ENCODE measurements around the gene THSD7A. TPM values are rescaled to one million over a fixed set of nuclear protein-coding genes. Genes with fewer than 3 reads are reported as not detected.

THSD7A gene
- total RNA-seq, 1 donor from 2014 or later = 38.8 TPM

DNA sequence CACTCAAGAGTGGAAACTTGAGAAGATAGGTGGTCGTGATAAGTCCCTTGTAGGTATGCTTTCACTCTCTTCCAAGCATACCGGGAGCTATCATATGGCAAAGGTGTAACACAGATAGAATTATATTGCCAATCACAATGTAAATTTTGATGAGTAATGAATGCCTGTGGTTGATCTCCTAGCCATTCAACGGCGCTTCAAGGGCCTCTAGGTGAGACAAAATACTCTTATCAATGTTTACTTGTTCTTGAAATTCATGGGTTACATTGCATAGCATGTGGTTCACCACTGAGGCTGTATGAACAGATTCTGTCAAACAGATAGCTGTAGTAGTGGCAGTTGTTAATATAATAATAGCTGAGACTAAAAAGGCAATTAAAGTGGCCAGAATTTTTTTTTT lies 82.4 kb downstream of the THSD7A start:
- DNase-seq = no peak

DNA sequence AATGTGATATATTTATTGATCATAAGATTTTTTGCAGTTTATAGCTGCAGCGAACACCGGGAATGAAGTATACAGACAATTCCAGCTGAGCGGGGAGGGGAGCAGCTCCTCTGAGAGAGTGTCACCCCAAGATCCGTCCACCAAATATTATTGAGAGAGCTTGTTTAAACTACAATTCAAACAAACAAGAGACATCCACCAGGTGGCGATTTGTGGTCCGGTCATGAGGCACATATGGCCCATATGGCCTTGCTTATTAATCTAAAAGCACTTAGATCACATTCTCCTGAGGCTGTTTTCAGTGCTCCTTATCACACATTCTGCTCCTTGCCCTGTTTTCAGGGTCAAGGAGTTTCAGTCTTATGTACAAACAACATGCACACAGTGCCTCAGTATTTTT lies 83.1 kb downstream of the THSD7A start:
- DNase-seq = no peak

DNA sequence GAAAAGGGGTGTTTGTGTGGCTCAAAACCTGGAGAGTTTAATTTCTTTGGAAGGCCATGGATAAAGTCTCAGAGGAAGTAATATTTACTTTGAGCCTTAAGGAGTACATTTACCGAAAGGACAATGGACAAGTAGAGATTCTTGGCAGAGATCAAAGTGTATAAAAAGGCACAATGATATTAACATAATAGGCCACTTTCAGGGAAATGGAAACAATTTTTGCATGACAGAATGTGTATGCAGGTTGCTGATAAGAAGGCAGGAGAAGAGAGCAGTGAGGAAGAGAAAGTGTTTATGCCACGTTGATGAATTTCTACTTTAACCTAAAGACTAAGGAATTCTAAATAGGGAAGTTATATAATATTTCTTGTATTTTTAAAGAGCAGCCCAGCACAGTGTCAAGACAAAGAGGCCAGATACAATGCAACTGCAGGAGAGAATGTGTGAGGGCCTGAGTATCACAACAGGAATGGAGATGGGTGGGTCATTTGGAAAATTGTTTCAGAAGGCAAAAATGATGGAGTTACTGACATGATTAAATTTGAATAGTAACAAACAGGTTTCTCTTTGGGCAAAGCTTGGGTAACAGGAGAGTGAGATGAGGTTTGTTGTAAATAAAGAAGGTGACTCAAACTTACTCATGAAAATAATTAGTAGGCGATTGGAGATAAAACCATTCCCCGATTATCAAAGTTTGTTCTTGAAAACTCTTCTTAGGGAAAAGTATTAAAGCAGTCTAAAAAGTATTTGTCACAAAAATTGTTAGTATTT lies 84.1 kb downstream of the THSD7A start:
- peak; percentile 72 for DNase-seq

DNA sequence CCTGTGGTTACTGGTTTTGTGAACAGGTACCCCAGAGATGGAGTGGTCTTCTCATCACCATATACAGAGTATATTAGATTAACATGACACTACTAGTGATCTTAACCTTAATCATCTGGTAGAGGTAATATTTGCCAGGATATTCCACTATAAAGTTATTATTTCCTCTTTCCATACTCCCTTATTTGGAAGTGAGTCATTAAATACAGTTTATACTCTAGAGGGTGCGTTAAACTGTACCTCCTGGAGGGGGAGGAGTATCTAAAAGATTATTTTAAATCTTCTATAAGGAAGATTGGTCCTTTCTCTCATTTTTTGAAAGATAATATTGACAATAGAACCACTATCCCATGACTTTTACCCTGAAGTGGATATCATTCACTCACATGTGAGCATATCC lies 85.4 kb downstream of the THSD7A start:
- no peak for DNase-seq

DNA sequence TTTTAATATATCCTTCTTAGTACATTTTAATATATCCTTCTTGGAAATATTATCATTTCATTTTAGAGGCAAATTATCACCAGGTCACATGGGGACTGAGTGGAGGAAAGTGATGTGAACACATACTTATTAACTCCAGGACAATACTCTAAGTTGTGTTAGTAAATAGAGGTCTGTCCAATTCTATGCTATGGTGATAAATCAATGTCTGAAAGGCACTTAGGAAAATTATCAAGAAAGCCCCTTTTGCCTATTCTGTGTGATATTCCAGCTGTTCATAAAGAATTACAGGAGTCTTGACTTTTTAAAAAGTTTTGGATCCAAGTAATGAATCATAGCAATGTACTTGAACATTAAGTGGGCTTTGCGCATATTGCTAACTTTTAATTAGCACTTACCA lies 88.5 kb downstream of the THSD7A start:
- no peak for DNase-seq

DNA sequence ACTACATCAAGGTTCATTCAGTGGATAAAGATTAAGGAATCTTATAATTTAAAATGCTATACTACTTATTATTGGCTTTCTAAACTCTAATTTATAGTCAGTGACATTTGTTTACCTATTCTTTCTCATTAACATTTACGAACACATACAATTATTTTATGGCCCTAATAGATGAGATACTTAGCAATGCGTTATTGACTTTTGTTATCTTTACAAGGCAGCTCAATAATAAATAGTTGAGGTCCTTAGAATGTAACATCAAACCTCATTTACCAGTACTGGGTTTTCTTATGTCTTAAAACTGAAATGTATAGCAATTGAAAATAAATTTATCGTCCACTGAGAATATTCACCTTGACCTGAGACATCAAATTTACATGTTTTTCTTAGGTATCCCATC lies 89.0 kb downstream of the THSD7A start:
- DNase-seq = no peak

DNA sequence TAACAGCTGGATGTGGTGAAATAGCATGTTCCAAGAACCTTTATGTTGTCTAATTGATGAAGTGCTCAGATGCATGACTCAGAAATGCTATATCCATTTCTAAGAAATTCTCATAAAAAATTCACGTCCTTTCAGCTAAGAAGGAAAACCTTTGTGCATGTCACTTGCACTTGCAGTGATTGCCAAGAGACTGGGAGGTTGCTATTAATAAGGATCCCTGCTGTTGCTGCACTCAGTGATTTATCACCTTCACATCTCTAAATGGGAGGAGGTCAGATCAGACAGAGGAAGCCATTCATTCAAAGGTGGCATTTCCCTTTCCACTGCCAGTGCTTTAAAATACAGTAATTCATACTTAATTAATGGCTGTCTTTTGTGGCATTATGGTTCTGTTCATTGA lies 89.5 kb downstream of the THSD7A start:
- DNase-seq = peak; percentile 65

DNA sequence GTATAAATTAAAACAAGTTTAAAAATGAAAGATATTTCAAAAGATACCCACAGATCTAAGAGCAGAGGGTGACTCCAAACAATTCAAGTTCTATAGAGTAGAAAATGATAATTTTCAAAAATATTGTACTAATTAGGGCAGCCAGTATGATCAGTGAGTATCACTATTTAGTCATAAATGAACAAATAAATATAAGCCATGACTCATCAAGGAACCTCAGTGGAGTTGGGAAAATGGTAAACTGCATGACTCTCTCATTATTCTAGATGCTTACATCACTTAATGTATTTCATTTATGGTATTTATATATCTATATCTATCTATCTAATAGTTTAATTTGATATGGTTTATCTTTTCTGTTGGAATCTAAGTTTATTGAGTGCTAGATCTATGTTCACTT lies 94.3 kb downstream of the THSD7A start:
- DNase-seq = no peak

DNA sequence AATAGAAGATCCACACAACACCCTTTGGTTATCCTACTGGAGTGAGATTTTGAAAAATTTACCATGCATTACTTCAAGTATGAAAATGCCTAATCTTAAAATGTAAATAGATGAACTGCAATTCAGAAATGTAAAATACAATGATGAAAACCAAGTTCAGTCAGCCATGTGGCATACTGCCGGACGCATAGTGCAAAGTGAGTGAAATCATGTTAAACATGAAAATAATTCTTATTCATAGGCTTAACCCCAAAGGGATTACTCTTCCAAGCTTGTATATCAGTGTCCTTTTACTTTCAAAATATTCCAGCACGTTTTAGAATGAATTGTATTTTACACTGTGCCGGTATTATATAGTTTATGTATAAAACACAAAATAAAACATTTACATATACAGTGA lies 99.8 kb downstream of the THSD7A start:
- no peak for DNase-seq

DNA sequence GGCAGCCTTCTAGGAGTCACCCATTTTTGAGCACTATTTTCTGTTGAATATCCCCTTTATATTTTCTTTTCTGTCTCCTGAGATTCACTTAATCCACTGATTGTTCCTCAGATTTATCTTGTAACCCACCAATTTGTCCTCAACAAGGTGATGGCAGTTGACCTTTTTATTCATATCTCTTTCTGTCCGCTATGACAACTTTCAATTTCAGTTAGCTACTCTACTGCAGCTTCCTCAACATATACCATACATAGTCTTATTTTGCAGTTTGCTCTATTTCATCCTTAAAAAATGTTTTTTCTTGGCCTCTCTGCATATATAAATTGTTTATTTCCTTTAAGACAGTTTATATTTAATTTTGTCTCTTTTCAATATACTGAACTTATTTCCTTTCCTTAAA lies 101.3 kb downstream of the THSD7A start:
- DNase-seq = no peak

DNA sequence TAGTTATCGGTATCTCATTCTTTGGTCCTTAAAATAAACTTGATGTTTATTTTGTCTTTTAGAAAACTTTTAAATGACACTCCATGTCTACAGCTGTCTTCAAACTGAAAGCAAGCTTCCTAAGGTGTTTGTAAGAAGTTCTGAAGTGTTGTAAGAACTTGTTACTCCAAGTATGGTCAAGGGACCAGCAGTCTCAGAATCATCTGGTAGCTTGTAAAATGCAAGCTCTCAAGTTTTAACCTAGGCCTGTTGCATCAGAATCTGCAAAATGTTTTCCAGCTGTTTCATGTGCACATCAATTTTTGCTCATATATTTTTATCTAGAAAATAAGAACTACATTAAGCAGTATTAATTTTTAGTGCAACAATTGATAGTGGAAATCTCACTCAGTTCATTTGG lies 104.1 kb downstream of the THSD7A start:
- DNase-seq = no peak

DNA sequence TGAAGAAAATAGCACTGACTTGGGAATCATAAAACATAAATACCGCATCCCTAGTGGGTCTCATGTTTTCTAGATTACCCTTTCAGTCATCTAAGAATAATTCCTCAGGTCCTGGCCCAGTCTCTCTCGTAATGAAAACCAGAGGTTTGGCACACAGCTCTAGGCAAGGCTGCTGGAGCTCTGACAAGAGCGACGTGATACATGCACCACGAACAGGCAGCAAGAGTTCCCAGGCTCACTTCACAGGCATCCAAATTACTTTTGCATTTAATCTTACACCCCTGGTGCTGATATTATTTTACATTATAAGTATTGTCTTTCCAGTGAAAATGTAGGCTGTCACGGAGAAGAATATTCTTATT lies 105.2 kb downstream of the THSD7A start:
- no peak for DNase-seq

DNA sequence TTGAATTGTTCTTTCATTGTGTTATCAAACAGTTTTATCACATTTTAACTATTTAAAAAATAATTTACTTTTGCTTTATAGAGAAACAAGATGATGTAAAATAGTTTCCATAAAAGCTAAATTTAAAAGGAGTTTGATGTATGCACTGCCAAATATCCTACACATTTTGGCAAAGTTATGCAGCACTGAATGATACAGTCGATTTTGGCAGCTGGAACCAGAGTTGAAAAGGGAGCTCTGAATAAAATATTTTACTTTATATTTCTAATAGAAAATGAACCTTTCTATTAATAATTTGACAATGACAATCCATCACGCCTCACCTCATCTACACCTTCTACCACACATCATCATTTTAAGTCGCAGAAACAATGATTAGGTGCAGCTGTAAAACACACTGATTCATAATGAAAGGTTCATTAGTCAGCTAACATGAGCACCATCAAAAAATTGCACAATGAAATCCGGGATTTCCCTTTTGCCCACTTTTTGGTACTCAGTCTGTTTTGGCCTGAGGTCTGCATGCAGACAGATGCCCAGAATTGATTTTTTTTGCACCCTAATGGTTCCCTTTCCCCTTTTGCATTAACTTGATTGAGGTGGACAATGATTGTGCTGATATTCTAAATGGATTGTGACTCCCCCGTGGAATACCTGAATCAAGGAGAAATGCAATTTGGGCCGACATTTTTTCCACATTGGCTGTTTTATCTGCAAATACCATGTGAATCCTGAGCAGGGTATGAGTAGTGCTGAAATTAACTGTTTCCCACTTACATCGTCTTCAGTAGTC lies 105.8 kb downstream of the THSD7A start:
- DNase-seq = no peak

DNA sequence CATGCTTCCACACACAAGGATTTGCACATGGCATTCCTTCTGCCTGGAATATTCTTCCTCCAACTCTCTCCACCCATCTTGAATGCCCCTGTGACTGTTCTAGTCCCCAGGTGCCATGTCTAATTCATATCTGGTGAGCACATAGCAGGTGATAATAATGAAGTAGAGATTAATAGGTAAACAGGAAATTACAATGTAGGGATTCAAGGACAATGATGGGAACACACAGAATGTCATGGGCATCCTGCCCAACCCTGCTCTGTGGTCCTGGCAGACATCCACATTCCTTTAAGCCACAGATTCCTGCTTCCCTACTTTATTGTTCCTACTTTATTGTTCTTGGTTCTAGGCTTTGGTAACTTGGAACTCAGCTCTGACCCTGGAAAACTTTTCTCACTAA lies 115.8 kb downstream of the THSD7A start:
- peak; percentile 99 for DNase-seq

DNA sequence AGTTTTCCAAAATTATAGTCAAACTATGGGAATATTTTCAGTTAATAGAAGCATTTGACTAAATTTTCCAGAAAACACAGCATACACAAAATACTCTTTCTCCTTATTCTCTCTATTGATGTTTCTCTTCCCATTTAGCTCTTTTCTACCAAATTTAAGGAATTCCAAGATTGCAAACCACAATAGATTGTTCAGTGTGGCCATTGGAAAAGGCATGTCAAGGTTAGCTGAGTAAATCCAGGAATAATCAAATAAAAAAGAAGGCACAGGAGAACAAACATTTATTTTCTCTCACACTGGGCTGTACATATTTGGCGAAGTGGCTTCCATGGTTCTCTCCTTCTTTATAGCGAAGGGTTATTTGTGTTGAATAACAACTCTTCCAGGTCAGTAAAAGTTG lies 117.3 kb downstream of the THSD7A start:
- no peak for DNase-seq

DNA sequence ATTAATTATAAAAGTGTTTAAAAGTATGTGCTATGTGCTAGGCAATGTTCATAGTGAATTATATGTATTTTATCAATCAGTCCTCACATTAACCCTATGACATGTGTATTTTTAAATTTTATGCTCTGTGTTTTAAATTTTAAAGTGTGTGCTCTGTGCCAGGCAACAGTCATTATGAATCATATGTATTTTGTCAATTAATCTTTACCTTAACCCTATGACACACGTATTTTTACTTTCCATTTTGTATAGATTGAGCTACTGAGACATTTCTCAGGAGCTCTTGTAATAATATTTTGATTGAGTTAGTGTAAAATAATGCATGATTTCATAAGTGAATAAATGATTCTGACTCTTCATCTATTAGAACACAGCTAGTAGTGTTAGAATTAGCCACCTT lies 117.8 kb downstream of the THSD7A start:
- DNase-seq = peak; percentile 36

DNA sequence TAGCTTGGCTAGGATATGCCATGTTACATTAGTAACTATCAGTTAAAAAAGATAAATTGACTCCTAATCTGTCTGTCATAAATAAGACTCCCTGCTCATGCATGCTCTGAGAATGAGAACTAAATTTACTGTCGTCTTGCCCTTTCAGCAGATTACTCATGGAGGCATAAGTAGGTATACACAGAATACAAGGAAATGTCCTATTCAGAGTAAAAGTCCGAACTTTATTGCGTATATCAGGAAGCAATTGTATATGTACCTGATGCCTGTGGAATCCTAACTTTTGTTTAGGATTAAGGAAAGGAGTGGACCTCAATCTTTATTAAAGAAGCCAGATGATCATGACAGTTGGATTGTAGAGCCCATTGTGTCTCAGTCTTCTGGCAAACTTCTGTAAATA lies 118.6 kb downstream of the THSD7A start:
- peak; percentile 36 for DNase-seq

DNA sequence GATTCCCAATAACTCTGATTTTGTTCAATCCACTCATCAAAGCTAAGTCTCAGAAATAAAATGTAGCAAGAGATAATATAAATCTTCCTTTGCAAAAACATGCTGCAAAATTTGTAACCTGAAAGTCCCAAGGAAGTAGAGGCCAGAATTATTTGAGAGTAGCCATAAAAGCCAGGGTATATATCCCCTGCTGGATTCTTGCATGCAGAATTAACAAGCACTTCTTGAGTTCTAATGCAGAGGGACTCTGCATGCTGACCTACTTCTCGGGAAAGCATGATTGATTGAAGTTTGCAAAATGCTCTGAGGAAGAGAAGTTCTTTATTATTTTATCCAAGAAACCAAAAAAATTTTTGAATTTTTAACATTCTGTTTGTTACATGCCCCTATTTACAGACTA lies 121.6 kb downstream of the THSD7A start:
- DNase-seq = no peak

DNA sequence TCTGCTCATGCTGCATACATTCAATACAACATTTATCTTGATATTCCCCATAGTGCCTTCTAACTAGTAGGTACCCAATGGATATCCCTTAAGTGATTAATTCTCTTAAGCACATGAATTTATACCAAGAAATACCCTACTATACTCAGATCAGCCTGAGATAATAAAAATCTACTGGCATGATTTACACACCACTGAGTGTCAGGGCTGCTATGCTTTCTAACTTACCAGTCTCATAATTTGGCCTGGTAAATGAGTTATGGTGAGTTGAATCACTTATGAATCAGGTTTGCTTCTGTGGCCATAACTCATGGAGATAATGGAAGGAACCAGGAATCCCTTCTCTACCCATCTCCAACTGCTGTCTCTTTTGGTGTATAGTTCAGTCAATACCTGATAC lies 122.8 kb downstream of the THSD7A start:
- no peak for DNase-seq

DNA sequence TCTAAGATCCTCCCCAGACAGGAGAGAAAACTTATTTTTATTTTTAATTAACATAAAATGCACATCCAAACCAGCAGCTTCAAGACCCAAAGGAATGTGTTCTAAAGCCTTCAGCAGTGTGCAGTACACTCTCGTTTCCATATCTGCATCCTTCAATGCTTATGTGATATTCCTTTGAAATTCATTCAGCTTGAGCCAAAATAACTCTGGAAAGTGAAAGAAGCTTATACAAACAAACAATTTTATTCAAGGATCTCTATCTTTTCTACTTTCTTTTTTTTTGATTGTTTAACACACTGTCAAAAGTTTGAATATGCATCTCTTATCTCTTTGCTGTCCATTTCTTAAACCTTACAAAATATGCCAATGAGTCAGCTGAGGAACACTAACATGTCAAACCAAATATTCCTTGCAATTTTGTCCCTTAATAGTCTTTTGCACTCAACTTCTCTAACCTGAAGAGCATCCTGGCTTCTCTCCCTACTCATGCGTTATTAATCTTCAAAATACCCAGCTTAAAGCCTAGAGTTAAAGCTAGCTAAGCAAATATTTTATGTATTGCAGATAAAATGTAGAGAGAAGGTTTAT lies 124.3 kb downstream of the THSD7A start:
- peak; percentile 26 for DNase-seq

DNA sequence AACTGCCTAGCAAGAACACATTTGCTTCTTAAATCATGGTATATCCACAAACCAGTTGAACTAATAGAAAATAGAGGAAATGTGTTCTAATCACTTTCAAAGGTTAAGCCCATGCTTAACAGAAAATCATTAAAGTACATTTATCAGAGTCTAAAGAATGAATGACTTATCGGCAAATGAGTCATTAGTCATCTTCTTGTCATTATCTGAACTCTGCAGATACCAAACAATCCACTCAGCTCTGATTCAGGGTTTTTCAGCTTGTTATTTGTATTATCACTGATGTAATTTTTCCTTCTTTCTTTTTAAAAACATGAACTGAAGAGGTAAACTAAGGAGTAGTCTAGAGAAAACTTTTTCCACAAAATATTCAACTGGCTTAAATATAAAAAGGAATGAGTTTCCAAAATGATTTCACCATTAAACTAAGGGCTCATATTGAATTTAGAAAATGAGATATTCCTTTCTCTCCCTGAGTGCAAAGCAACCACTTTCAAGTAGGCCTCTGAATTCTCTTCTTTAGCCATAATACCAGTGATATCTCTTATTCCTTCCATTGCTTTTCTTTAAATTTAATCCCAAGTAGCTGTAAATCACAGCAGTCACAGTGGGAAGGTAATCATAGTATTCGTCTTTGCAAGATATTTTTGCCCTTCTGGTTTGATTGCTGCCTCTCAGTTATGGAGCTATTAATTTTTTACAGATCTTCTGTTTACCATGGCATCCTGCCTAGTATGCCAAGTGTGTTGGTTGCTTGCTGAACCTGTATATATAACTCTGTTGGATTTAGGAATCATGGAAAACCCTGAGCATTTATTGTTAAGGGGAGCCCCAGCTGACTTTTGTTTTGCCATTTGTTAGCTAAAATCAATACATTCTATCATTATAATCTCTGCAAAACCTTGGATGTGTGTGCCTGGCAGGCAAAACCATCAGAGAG lies 125.1 kb downstream of the THSD7A start:
- DNase-seq = peak; percentile 63

DNA sequence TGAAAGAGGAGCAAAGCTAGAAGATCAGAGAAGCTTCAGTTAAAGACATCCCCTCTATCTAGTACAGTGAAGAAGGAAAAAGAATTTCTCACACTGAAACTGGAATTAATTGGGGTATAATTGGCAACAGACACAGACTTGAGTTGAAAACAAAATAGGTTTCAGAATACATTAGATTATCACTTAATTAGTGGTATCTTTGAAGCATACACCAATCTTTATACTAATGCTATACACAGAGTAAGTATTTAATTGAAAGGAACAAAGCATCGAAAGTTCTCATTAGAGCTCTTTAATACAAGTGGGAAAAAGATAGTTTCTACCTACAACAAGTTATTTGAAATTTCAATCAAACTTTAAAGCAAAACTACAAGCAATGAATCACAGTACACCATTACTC lies 128.2 kb downstream of the THSD7A start:
- DNase-seq = no peak

DNA sequence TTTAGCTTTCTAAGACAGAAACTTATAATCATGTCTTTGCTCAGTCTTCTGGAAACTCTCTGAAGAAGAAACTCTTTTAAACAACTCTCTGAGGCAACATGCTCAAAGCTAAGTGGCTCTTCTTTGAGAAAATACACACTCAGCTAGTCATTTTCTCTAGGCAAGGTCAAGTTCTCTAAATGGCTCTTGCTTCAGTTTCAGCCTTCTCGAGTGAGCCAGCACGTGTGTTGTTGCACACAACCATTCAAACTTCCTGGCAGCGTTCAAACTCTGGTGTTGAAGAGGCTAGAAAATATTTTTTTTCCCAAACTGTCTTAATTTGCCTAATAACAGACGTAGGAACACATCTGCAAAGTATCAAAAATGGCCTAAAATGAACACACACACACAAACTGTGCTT lies 129.1 kb downstream of the THSD7A start:
- no peak for DNase-seq
